Spleen (tissue), 11 donors: ENCODE data around the gene MBNL3. TPM values are rescaled to one million over a fixed set of nuclear protein-coding genes. Genes with fewer than 3 reads are reported as not detected.

ENCODE experiments used
- DNase-seq: peaks from one replicate; pipeline ENCODE4 v3.0.0-alpha.2; 2020
- H3K27ac ChIP-seq, 8 donors: fragments of 200-600 bp; sonication (generic) in 7 of 8; 1 replicate in 4 of 8; 2 replicates in 4 of 8; pipeline versions ENCODE4 v1.5.0 to v1.8.0; 2016 to 2021; ENCODE audit warnings: inconsistent platforms in 4 of 8, mild to moderate bottlenecking in 4 of 8, moderate library complexity in 1 of 8
- H3K27me3 ChIP-seq, 7 donors: fragments of 200-600 bp; sonication (generic) in 6 of 7; replicated peaks in 1 of 7; 1 replicate in 4 of 7; 2 replicates in 3 of 7; pipeline versions ENCODE4 v1.5.0 to v1.8.0; 2016 to 2021; ENCODE audit warnings: inconsistent platforms in 3 of 7, mild to moderate bottlenecking in 1 of 7
- H3K36me3 ChIP-seq, 6 donors: fragments of 200-600 bp; sonication (generic) in 5 of 6; 1 replicate in 4 of 6; 2 replicates in 2 of 6; pipeline versions ENCODE4 v1.5.0 to v1.8.0; 2016 to 2021; ENCODE audit warnings: inconsistent platforms in 2 of 6
- H3K4me1 ChIP-seq, 6 donors: fragments of 200-600 bp; sonication (generic) in 5 of 6; 1 replicate in 3 of 6; 2 replicates in 3 of 6; pipeline versions ENCODE4 v1.5.0 to v1.8.0; 2016 to 2021; ENCODE audit warnings: inconsistent platforms in 3 of 6
- H3K4me3 ChIP-seq, 8 donors: fragments of 200-600 bp; sonication (generic) in 7 of 8; 1 replicate in 4 of 8; 2 replicates in 4 of 8; pipeline versions ENCODE4 v1.5.0 to v1.8.0; 2016 to 2021; ENCODE audit warnings: inconsistent platforms in 4 of 8, mild to moderate bottlenecking in 4 of 8, moderate library complexity in 2 of 8
- H3K9me3 ChIP-seq, 8 donors: fragments of 200-600 bp; sonication (generic) in 7 of 8; 1 replicate in 4 of 8; 2 replicates in 4 of 8; pipeline versions ENCODE4 v1.5.0 to v1.8.0; 2016 to 2021; ENCODE audit warnings: inconsistent platforms in 4 of 8
- CTCF ChIP-seq, 11 experiments: fragments of 200-600 bp in 7 of 11; fragments of 450-650 bp in 4 of 11; sonication (generic) in 4 of 11; IDR thresholded peaks in 8 of 11; conservative IDR thresholded peaks in 3 of 11; 1 replicate in 7 of 11; 2 replicates in 4 of 11; pipeline versions ENCODE4 v1.4.0 to v1.8.0; 2016 to 2021; ENCODE audit warnings: antibody characterized with exemption in 11 of 11, inconsistent platforms in 4 of 11, mild to moderate bottlenecking in 1 of 11
- POLR2A ChIP-seq, 3 donors: fragments of 450-650 bp; IDR thresholded peaks; one replicate each; pipeline ENCODE4 v1.5.1; 2017; ENCODE audit warnings: antibody characterized with exemption in 3 of 3, mild to moderate bottlenecking in 1 of 3
- POLR2AphosphoS5 ChIP-seq, 3 donors: sonication (generic); formaldehyde crosslinking; IDR thresholded peaks; one replicate each; pipeline ENCODE4 v1.5.1; 2017; ENCODE audit warnings: antibody characterized with exemption in 3 of 3
- WGBS, 5 donors: extraction: QIAGEN DNeasy Blood & Tissue Kit in 3 of 5; methylation state at CpG; one replicate each; pipeline versions ENCODE4 v1.1.5 to v1.1.7; 2013 to 2018; 5-methylcytosine and 5-hydroxymethylcytosine counted together
- intact Hi-C: fragments of 100-400 bp; cut with DNase I; formaldehyde crosslinking; loops from one replicate; pipeline ENCODE4 v1.15.0; 2023; ENCODE audit warnings: low total_unique reads
- polyA plus RNA-seq, 3 donors: library from polyadenylated mRNA; stranded (reverse); fragments of 200-250 nt; gene quantifications; one replicate each; pipeline ENCODE4 v1.2.1, GENCODE V29; 2013
- total RNA-seq, 7 donors: library from RNA; depleted of rRNA in 3 of 7; stranded (reverse); fragments of >200 nt in 3 of 7; fragmentation: NEBNext Ultra II Directional in 4 of 7; extraction: Animal tissue kit (Norgen Biotek cat#: 25700) in 4 of 7; gene quantifications; one replicate each; pipeline versions ENCODE4 v1.1.0 to v1.2.1, GENCODE V29; 2016 to 2021
- donor health status: healthy with polysubstance abuse.
- donor health status: DM: no; HTN: no; CAD: no; lungs with moderate emphysema.
- donor health status: DM: no; HTN: no; CAD: no.
- donor health status: Bipolar disorder and iron deficiency.
- donor health status: healthy.
- donor health status: DM: no; HTN: no; CAD: no.
- donor health status: DM: yes; HTN: yes; CAD: no.

Gene MBNL3
- total and polyA plus RNA-seq, 10 donors = 5.0 to 67.2 (median 37.6) TPM

DNA sequence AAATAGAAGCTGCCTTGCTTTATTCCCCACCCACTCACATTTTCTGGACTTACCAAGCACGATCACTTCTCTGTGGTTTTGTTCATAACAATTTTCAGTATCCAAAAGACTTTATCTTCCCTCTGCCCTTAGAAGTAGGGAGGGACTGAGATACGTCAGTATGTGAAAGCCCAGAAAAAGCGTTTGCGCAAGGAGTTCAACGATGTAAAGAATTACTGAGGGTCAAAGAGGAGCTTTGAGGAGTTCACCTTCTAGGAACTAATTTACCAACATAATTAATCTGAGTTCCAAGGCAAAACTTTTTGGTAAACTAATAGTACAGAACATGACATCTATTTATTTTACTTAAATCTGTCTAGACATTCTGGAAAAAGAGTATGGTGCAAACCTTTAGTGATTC lies 84.6 kb downstream of the MBNL3 start:
- H3K36me3 ChIP-seq = peaks cover 0 to 18% (median 0%) of the 10 kb centered on the region in 6 donors
- intact Hi-C loops = loop anchor here (10.0 kb wide), 1 partner anchor 49 kb away; no protein-coding TSS in a partner anchor
- TF ChIP-seq POLR2AphosphoS5 (IDR thresholded peaks at IDR 0.05) = no peak
- no peak for TF ChIP-seq CTCF (IDR thresholded peaks at IDR 0.05 in 8 of 11, conservative IDR thresholded peaks at IDR 0.05 in 3 of 11)
- TF ChIP-seq POLR2A (IDR thresholded peaks at IDR 0.05) = no peak
- H3K27me3 ChIP-seq = peaks cover 0 to 6% (median 0%) of the 10 kb centered on the region in 7 donors
- 72 to 88% (median 79%) methylated on average over 5 of the region's 5 CpGs for WGBS, 5 donors
- DNase-seq = no peak
- no peaks in the 10 kb centered on the region for H3K4me1 ChIP-seq
- no peak overlapping the region for H3K4me3 ChIP-seq
- H3K9me3 ChIP-seq = no peaks in the 10 kb centered on the region
- H3K27ac ChIP-seq = no peak overlapping the region

GRCh38 chrX:132401935-132402334 lies 86.9 kb downstream of the MBNL3 start:
- Histone ChIP-seq H3K27ac (no peak overlapping the region), H3K36me3 (peaks cover 0 to 18% (median 0%) of the 10 kb centered on the region in 6 donors), H3K27me3 (peaks cover 0 to 6% (median 0%) of the 10 kb centered on the region in 7 donors), H3K4me1 (no peaks in the 10 kb centered on the region), H3K9me3 (no peaks in the 10 kb centered on the region), H3K4me3 (no peak overlapping the region)
- no peak for TF ChIP-seq POLR2A (IDR thresholded peaks at IDR 0.05)
- no peak for TF ChIP-seq POLR2AphosphoS5 (IDR thresholded peaks at IDR 0.05)
- TF ChIP-seq CTCF (IDR thresholded peaks at IDR 0.05 in 8 of 11, conservative IDR thresholded peaks at IDR 0.05 in 3 of 11) = no peak
- intact Hi-C loops = loop anchor here (10.0 kb wide), 1 partner anchor 47 kb away; no protein-coding TSS in a partner anchor
- no peak for DNase-seq
- WGBS, 5 donors = 66 to 93% (median 88%) methylated on average over 1 of the region's 1 CpG

DNA sequence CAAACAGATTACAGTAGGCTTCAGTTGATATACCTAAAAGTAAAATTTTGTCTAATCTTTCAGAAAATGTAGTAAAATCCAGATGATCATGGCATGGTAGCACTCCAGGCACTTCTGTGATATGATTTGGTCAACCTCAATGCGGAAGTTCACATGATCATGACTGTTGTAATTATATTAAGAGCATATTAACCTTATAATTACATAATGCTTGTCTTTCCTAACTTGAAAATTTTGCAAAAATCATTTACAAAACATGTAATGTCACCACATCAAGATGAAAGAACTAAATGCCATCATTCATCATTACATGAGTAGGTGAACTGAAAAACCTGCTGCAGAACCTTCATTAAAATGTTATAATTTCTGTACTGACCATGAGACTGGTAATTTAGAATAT lies 88.1 kb downstream of the MBNL3 start:
- no peak for DNase-seq
- no peak for TF ChIP-seq POLR2AphosphoS5 (IDR thresholded peaks at IDR 0.05)
- no peak for TF ChIP-seq CTCF (IDR thresholded peaks at IDR 0.05 in 8 of 11, conservative IDR thresholded peaks at IDR 0.05 in 3 of 11)
- TF ChIP-seq POLR2A (IDR thresholded peaks at IDR 0.05) = no peak
- Histone ChIP-seq H3K9me3 (no peaks in the 10 kb centered on the region), H3K4me1 (no peaks in the 10 kb centered on the region), H3K4me3 (no peak overlapping the region), H3K27ac (no peak overlapping the region), H3K27me3 (peaks cover 0 to 6% (median 0%) of the 10 kb centered on the region in 7 donors), H3K36me3 (peaks cover 0 to 13% (median 0%) of the 10 kb centered on the region in 6 donors)
- 49 to 89% (median 75%) methylated on average over 1 of the region's 1 CpG for WGBS, 5 donors
- intact Hi-C loops = loop anchor here (10.0 kb wide), 1 partner anchor 46 kb away; no protein-coding TSS in a partner anchor

GRCh38 chrX:132395645-132396044 lies 93.2 kb downstream of the MBNL3 start:
- no peaks in the 10 kb centered on the region for H3K4me1 ChIP-seq
- 63 to 93% (median 82%) methylated on average over 2 of the region's 2 CpGs for WGBS, 5 donors
- DNase-seq = no peak
- TF ChIP-seq POLR2AphosphoS5 (IDR thresholded peaks at IDR 0.05) = no peak
- TF ChIP-seq CTCF (IDR thresholded peaks at IDR 0.05 in 8 of 11, conservative IDR thresholded peaks at IDR 0.05 in 3 of 11) = no peak
- TF ChIP-seq POLR2A (IDR thresholded peaks at IDR 0.05) = no peak
- H3K4me3 ChIP-seq = no peak overlapping the region
- H3K27me3 ChIP-seq = peaks cover 0 to 6% (median 0%) of the 10 kb centered on the region in 7 donors
- no peaks in the 10 kb centered on the region for H3K9me3 ChIP-seq
- no peak overlapping the region for H3K27ac ChIP-seq
- intact Hi-C loops = no loop called here
- peaks cover 0 to 16% (median 0%) of the 10 kb centered on the region in 6 donors for H3K36me3 ChIP-seq
